MV-4-11 (cell line): ENCODE results near the gene MFSD11.
"Not testable (repeated sequence)": the region's sequence is repeated elsewhere in the genome, so short reads cannot be mapped to it uniquely, and the experiment has no call there.

Source experiments
- DNase-seq: peaks from one replicate; lab custom pipeline; 2025; lab: John Stamatoyannopoulos, UW

The MFSD11 gene

GRCh38 chr17:76797241-76797840 is 59.4 kb downstream of the MFSD11 start:
- no peak for DNase-seq

GRCh38 chr17:76801706-76802105 is 63.8 kb downstream of the MFSD11 start:
- no peak for DNase-seq

GRCh38 chr17:76805319-76805718 is 67.4 kb downstream of the MFSD11 start:
- peak; percentile 63 for DNase-seq

- not testable (repeated sequence) for DNase-seq
Observed at GRCh38 chr17:76806151-76806550, 68.2 kb downstream of the MFSD11 start.

- DNase-seq, result not testable (repeated sequence)
Observed at GRCh38 chr17:76806767-76807166, 68.8 kb downstream of the MFSD11 start.

GRCh38 chr17:76808326-76808725 is 70.4 kb downstream of the MFSD11 start:
- no peak for DNase-seq

- no peak for DNase-seq
Observed at GRCh38 chr17:76810956-76811355, 73.0 kb downstream of the MFSD11 start.

GRCh38 chr17:76811834-76812233 is 73.9 kb downstream of the MFSD11 start:
- no peak for DNase-seq

- no peak for DNase-seq
Observed at GRCh38 chr17:76812263-76812662, 74.3 kb downstream of the MFSD11 start.

- DNase-seq, result no peak
Observed at GRCh38 chr17:76812968-76813367, 75.0 kb downstream of the MFSD11 start.

- not testable (repeated sequence) for DNase-seq
Observed at GRCh38 chr17:76815907-76816589, 78.1 kb downstream of the MFSD11 start.

GRCh38 chr17:76816590-76817135 is 78.7 kb downstream of the MFSD11 start:
- DNase-seq, result peak; percentile 63

- no peak for DNase-seq
Observed at GRCh38 chr17:76820039-76820438, 82.1 kb downstream of the MFSD11 start.

GRCh38 chr17:76820561-76820960 is 82.6 kb downstream of the MFSD11 start:
- DNase-seq, result no peak

- DNase-seq, result no peak
Observed at GRCh38 chr17:76822184-76822778, 84.4 kb downstream of the MFSD11 start.

GRCh38 chr17:76824093-76824492 is 86.2 kb downstream of the MFSD11 start:
- no peak for DNase-seq

- DNase-seq, result peak; percentile 28
Observed at GRCh38 chr17:76826330-76827068, 88.6 kb downstream of the MFSD11 start.

- no peak for DNase-seq
Observed at GRCh38 chr17:76827736-76828135, 89.8 kb downstream of the MFSD11 start.
